HEK293 (cell line): Measurements from ENCODE around the gene FAM181A.
A peak's percentile ranks its signal among the peaks of the same experiment; 100 is the strongest.

ENCODE experiments used
- ATF2 ChIP-seq: fragments of 450-650 bp; formaldehyde crosslinking; IDR thresholded peaks from 2 replicates; pipeline ENCODE4 v1.5.1; 2016; ENCODE audit warnings: missing biosample characterization, missing genetic modification characterization, low read depth
- HIC1 ChIP-seq: fragments of 450-650 bp; formaldehyde crosslinking; IDR thresholded peaks from 2 replicates; pipeline ENCODE4 v1.5.1; 2016; ENCODE audit warnings: missing biosample characterization, missing genetic modification characterization
- KLF10 ChIP-seq: fragments of 450-650 bp; IDR thresholded peaks from 2 replicates; pipeline ENCODE4 v1.5.1; 2018; ENCODE audit warnings: missing biosample characterization, mild to moderate bottlenecking, missing genetic modification characterization
- MEIS1 ChIP-seq: sonication (generic); formaldehyde crosslinking; IDR thresholded peaks from 2 replicates; pipeline ENCODE4 v1.8.1; 2022; ENCODE audit warnings: missing genetic modification reagents, mild to moderate bottlenecking, borderline replicate concordance
- PBX3 ChIP-seq: sonication (generic); formaldehyde crosslinking; IDR thresholded peaks from 2 replicates; pipeline ENCODE4 v1.8.1; 2022; ENCODE audit warnings: mild to moderate bottlenecking, moderate library complexity, missing genetic modification reagents
- SP2 ChIP-seq: fragments of 450-650 bp; formaldehyde crosslinking; IDR thresholded peaks from 2 replicates; pipeline ENCODE4 v1.5.1; 2016; ENCODE audit warnings: missing biosample characterization, missing genetic modification characterization
- YY1 ChIP-seq: fragments of 450-650 bp; formaldehyde crosslinking; IDR thresholded peaks from 2 replicates; pipeline ENCODE4 v1.5.1; 2018; ENCODE audit warnings: missing biosample characterization, missing genetic modification characterization
- ZNF350 ChIP-seq: fragments of 450-650 bp; formaldehyde crosslinking; IDR thresholded peaks from 2 replicates; pipeline ENCODE4 v1.5.0; 2017; ENCODE audit warnings: missing biosample characterization, mild to moderate bottlenecking, missing genetic modification characterization
- TF ChIP-seq, protein P1 (sequence below): fragments of 450-650 bp; formaldehyde crosslinking; IDR thresholded peaks from 2 replicates; pipeline ENCODE4 v1.5.1; 2016; ENCODE audit warnings: missing biosample characterization, missing genetic modification characterization
- TF ChIP-seq, protein P2 (sequence below): fragments of 450-650 bp; formaldehyde crosslinking; conservative IDR thresholded peaks from 2 replicates; pipeline ENCODE4 v1.5.1; 2016; ENCODE audit warnings: low read depth, missing biosample characterization, missing genetic modification characterization
- TF ChIP-seq, protein P3 (sequence below): fragments of 450-650 bp; formaldehyde crosslinking; IDR thresholded peaks from 2 replicates; pipeline ENCODE4 v1.5.1; 2016; ENCODE audit warnings: missing biosample characterization, missing genetic modification characterization

DNA sequence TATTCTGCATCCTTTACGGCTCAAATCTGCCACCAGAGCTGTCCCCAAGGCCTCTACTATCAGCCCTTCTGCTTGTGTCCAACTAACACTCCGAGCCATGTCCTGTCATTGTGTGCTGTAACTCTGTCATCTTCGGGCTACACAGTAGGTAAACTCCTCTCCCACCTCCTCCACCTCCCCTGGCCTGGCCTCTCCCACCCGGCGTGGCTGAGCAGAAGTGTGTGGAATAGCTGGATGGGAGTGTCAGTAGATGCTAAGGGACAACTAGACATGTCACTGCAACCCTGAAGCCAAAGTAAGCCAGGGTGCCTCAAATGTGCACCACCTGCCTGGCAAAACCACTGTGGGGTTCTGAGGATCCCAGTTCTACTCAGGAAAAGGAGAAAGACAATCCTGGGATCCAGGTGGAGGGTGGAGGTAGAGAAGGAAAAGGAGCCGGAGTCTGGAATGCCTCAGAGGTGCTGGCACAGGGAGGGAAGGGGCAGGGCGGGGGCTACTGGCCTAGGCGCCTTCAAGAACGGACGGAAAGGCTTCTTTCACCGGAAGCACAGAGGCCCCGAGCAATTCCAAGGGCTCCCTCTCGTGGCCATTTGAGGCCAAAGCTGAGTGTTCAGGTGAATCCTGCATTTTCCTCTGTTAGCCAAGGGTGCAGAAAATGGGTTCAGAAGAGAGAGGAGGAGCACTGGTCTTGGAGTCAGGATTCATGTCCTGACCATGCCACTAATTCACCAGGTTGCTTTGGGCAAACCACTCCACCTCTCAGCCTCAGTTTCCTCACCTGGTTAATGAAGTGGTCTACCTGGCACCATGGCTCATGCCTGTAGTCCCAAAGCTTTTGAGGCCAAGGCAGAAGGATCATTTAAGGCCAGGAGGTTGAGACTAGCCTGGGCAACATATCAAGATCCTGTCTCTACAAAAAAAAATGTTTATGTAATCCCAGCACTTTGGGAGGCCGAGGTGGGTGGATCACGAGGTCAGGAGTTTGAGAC lies 20.5 kb upstream of the FAM181A start:
- TF ChIP-seq KLF10 (tag by site-specific recombination) (no peak), ZNF350 (tag by site-specific recombination) (no peak), HIC1 (tag by site-specific recombination) (no peak), PBX3 (CRISPR knock-in tag) (no peak), SP2 (tag by site-specific recombination) (no peak), ATF2 (no peak), MEIS1 (CRISPR knock-in tag) (no peak), YY1 (tag by site-specific recombination) (no peak)
- TF ChIP-seq, protein P1, sequence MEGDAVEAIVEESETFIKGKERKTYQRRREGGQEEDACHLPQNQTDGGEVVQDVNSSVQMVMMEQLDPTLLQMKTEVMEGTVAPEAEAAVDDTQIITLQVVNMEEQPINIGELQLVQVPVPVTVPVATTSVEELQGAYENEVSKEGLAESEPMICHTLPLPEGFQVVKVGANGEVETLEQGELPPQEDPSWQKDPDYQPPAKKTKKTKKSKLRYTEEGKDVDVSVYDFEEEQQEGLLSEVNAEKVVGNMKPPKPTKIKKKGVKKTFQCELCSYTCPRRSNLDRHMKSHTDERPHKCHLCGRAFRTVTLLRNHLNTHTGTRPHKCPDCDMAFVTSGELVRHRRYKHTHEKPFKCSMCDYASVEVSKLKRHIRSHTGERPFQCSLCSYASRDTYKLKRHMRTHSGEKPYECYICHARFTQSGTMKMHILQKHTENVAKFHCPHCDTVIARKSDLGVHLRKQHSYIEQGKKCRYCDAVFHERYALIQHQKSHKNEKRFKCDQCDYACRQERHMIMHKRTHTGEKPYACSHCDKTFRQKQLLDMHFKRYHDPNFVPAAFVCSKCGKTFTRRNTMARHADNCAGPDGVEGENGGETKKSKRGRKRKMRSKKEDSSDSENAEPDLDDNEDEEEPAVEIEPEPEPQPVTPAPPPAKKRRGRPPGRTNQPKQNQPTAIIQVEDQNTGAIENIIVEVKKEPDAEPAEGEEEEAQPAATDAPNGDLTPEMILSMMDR (tag by site-specific recombination): 0 out of 2 replicates have a peak, but pooled peaks have one; percentile 15
- TF ChIP-seq, protein P2, sequence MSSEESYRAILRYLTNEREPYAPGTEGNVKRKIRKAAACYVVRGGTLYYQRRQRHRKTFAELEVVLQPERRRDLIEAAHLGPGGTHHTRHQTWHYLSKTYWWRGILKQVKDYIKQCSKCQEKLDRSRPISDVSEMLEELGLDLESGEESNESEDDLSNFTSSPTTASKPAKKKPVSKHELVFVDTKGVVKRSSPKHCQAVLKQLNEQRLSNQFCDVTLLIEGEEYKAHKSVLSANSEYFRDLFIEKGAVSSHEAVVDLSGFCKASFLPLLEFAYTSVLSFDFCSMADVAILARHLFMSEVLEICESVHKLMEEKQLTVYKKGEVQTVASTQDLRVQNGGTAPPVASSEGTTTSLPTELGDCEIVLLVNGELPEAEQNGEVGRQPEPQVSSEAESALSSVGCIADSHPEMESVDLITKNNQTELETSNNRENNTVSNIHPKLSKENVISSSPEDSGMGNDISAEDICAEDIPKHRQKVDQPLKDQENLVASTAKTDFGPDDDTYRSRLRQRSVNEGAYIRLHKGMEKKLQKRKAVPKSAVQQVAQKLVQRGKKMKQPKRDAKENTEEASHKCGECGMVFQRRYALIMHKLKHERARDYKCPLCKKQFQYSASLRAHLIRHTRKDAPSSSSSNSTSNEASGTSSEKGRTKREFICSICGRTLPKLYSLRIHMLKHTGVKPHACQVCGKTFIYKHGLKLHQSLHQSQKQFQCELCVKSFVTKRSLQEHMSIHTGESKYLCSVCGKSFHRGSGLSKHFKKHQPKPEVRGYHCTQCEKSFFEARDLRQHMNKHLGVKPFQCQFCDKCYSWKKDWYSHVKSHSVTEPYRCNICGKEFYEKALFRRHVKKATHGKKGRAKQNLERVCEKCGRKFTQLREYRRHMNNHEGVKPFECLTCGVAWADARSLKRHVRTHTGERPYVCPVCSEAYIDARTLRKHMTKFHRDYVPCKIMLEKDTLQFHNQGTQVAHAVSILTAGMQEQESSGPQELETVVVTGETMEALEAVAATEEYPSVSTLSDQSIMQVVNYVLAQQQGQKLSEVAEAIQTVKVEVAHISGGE (tag by site-specific recombination): no peak
- TF ChIP-seq, protein P3, sequence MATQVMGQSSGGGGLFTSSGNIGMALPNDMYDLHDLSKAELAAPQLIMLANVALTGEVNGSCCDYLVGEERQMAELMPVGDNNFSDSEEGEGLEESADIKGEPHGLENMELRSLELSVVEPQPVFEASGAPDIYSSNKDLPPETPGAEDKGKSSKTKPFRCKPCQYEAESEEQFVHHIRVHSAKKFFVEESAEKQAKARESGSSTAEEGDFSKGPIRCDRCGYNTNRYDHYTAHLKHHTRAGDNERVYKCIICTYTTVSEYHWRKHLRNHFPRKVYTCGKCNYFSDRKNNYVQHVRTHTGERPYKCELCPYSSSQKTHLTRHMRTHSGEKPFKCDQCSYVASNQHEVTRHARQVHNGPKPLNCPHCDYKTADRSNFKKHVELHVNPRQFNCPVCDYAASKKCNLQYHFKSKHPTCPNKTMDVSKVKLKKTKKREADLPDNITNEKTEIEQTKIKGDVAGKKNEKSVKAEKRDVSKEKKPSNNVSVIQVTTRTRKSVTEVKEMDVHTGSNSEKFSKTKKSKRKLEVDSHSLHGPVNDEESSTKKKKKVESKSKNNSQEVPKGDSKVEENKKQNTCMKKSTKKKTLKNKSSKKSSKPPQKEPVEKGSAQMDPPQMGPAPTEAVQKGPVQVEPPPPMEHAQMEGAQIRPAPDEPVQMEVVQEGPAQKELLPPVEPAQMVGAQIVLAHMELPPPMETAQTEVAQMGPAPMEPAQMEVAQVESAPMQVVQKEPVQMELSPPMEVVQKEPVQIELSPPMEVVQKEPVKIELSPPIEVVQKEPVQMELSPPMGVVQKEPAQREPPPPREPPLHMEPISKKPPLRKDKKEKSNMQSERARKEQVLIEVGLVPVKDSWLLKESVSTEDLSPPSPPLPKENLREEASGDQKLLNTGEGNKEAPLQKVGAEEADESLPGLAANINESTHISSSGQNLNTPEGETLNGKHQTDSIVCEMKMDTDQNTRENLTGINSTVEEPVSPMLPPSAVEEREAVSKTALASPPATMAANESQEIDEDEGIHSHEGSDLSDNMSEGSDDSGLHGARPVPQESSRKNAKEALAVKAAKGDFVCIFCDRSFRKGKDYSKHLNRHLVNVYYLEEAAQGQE (tag by site-specific recombination): no peak
